HG03354 (cell line): ENCODE measurements around the gene RIBC2.
"Not testable (repeated sequence)": the region's sequence is repeated elsewhere in the genome, so short reads cannot be mapped to it uniquely, and the experiment has no call there.

Experiments used
- ATAC-seq: cut with Tn5 transposase; IDR thresholded peaks from one replicate; pipeline ENCODE4 v1.9.1; 2021; ENCODE audit warnings: mild to moderate bottlenecking; ENCODE audit not compliant: unreplicated experiment, poor library complexity, severe bottlenecking

The RIBC2 gene

DNA sequence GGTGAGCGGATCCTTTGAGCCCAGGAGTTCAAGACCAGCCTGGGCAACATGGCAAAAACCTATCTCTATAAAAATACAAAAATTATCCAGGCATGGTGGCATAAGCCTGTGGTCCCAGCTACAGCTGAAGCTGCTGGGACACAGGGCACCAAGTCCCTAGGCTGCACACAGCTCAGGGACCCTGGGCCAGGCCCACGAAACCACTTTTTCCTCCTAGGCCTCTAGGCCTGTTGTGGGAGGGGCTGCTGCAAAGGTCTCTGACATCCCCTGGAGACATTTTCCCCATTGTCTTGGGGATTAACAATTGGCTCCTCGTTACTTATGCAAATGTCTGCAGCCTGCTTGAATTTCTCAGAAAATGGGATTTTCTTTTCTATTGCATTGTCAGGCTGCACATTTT is 50.2 kb downstream of the RIBC2 start:
- ATAC-seq, result not testable (repeated sequence)

DNA sequence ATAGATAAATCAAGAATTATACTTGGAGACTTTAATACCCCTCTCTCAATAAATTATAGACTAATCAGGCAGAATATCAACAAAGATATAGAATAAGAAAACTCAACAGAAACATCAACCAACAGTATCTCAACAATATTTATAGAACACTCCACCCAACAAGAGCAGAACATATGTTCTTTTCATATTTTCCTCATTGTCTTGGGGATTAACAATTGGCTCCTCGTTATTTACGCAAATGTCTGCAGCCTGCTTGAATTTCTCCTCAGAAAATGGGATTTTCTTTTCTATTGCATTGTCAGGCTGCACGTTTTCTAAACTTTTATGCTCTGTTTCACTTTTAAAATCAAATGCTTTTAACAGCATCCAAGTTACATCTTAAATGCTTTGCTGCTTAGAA is 52.1 kb downstream of the RIBC2 start:
- no peak for ATAC-seq

DNA sequence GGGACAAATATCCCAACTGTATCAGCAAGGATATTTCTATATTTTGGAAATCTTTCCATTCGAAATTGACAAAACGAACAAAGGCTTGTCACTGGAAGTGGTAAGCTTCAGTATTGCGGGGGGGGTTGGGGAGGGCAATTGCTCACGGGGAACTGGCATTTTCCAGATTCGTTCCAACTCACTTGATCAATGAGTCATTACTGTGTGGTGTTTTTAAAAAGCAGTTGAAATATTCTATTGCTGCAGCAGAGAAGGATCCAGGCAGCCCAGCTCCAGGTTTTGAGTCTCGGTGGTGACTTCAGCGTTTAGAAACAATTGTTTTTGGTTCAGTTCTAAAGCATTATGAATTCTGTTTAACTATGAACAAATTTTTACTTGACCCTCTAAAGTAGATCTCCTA is 55.4 kb downstream of the RIBC2 start:
- ATAC-seq, result no peak

DNA sequence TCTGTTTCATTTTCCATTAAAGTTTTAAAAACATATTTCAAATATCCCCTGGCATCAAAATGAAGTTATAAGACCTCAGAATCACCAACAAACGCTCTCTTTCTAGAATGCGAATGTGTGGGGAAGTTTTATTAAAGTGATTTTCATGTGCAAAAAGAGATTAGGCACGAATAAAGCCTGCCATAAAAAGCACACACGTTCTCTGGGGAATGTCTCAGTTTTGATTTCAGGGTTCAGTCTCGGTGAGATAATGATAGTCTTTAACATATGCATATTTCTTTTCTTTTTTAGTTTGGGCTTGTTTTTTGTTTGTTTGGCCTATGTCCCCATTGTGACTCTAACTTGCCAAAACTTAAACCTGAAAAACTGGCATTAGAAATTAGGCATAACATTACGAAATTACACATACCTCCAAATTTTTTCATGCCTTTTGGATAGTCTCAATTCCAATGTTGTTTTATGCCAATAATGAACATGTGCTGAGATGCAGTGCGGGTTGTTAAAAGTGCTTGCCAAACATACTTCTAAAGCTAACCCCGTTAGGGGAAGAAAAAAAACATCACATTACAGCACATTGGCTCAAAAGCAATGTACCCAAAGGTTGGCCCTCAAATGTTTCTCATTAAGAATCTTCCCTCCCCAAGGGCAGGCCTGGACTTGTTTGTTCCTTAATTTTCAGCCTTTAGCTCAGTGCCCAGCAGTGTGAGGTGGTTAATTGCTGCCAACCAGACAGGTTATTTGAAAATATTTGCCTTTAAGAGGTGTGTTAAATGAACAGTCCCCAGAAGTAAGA is 56.0 kb downstream of the RIBC2 start:
- no peak for ATAC-seq

DNA sequence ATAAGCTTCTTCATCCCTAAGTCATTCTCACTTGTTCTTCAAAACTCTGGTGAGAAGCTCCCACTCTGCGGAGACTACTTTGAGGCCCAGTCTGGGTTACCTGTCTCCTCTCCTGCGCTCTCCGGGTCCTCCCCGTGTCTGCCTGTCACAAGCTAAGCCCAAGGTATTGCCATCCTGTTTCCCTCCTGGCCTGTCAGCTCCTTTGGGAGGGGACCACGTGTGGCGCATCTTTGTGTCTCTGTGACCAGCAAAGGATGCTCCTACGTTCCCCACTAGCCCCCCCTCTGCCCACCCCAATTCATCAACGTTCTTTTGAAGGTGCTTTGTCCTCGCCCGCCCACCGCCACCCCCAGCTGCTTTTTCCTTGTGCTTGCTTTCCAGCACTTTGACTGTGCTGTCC is 57.4 kb downstream of the RIBC2 start:
- ATAC-seq, result no peak

DNA sequence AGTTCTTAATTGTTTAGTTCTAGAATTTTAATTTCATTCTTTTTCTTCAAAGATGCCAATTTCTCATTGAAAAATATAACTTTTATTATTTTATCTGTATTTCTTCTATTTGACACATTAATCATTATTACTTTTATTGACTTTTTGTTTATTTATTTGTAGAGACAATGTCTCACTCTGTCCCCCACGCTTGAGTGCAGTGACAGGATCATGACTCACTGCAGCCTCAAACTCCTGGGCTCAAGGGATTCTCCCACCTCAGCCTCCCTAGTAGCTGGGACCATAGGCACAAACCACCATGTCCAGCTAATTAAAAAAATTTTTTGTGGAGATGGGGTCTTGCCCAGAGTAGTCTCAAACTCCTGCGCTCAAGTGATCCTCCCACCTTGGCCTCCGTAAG is 58.9 kb downstream of the RIBC2 start:
- ATAC-seq, result no peak

DNA sequence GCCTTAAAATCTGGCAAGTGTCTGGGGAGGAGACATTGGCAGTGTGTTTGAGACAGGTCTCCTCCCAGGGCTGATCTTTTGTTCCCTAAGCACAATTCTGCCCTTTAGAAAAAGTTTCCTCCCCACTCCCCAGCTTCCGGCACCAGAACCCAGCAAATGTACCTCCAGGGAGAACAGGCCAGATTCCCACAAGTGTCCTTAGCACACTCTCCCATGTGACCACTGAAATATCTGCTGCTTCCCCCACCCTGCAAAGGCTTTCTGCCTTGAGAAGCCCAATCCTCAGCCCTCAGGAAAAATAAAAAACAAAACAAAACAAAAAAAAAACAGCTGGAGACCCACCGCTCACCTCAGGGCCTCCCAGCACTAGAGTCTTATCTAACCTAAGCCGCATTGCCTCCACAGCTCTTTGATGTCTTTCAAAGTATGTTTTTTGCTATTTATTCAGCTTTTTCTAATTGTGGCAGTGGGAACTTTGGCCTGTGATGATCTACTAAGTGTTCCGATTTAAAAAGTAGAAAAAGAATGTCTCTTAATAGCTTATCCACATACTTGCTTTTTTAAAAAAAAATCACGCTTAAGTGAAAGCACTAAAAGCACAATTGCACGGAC is 60.2 kb downstream of the RIBC2 start:
- ATAC-seq, result no peak

DNA sequence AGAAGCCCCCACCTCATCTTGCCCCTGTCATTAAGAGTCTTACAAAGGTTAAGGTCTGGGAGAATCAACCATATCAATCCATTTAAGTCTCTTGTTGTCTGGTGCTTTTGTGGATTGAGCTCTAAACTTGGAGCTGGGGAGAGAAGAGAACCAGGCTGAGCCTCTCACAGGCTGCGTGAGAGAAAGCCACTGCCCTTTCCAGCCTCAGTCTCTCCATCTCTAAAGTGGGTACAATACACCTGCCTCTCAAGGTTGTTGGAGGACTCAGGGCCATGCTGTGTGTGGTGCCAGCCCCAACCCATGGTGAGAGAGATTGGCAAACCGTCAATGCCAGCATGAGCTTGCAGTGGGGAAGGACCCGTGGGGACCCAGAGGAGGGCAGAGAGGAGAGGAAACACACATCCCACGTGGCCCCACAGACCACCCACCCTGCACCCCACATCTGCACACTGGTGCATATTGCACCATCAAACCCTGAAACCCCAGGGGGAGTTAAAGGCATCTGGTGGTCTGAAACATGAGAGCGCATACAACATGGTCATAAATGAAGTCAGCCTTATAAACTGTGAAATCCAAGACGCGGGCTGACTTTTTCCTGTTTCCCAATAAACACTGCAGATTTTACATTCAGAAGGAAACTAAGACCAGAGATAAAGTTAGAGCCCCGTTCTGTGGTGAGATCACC is 61.7 kb downstream of the RIBC2 start:
- no peak for ATAC-seq

DNA sequence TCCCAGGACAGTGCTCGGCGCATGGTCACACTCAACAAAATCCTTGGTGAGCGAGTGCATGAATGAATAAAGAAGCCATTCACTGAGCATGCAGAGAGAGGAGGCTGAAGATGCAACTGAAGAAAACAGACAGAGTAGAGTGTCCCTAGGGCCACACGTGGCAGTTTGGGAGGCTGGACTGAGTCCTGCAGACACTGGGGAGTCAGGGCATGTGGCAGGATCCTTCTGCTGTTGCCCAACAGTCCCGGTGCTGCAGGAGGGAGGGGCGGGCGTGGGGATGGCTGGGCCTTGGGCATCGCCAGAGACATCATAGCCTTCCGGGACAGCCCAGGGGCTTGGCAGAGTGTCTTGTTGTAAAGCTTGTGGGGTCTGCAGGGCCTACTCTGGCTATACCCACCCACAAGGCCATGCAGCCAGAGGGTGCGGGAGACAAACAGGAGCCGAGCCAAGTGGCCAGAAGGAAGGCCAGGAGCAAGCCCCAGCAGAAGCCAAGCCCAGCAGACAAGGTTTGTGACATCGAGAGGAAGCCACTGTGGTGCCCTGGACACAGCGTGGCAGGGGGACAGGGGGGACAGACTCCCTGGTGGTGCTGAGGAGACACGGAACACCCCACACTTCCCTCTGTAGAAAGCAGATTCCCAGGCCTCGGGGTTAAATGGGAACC is 62.5 kb downstream of the RIBC2 start:
- no peak for ATAC-seq

DNA sequence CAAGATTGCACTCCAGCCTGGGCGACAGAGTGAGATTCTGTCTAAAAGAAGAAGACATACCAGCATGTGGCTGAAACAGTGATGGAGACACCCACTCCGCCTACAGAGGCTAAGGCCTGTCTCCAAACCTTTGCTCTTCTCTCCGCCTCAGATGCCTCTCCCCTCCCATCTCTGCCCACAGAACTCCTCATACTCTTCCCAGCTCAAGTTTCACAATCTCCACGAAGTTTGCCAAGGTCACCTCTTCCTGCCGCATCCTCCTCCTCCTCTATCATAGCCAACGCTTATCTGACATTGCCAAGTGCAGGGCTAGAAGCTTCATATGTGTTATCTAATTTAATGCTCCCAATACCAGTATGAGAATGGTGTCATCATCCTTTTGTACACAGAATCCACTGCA is 63.3 kb downstream of the RIBC2 start:
- no peak for ATAC-seq

DNA sequence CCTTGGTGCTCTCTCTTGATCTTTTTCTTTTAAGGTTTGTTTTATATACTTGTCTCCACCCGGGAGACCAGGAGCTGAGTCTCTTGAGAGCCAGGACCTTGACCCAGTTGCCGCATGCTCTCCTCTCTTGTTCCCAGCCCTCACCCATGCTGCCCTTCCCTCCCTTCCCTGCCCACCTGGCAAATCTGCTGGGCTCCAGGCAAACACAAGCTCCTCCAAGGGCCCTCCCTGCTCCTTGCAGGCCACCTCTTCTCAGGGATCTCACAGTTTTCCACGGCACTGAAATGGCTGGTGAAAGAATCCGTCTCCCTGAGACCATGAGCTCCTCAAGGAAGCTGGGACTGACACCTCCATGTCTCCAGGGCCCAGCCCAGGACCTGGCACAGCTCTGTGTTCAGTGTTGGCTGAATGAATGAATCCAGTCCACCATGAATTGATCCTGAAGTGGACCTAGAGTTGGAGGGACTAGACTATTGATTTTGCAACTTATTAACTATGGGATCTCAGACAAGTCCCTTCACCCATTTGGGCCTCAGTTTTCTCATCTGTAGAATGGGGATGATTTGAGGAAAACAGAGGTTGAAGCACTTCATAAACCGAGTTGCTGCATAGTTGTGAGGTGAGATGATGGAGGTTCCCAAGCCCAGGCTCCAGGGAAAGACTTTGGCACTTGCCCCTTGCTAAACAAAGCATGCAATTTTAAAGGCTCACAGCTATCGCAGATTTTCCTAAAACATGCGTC is 64.0 kb downstream of the RIBC2 start:
- no peak for ATAC-seq

DNA sequence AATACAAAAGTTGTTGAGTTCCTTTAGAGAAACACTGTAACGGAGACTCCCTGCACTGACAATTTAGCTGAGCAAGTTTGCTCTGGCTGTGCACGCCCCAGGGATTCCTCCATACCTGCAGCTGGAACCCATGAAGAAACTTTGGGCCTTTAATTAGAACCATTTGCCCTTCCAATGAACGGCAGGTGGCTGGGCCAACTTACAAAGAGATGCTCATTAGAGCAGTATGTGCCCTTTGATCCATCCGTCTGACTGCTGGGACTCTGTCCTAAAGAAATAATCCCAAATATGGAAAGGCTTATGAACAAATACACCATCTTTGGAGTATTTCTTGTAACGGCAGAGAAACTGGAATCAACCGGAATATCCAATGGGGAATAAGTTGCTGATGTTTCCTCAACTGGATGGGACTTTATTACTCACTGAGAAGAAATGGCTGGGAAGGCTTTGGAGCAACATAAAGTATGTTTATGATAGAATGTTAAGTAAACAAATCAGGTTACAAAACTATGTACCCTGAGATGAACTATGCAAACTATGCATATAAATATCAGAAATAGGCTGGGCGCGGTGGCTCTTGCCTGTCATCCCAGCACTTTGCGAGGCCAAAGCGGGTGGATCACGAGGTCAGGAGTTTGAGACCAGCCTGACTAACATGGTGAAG is 64.7 kb downstream of the RIBC2 start:
- ATAC-seq, result no peak

DNA sequence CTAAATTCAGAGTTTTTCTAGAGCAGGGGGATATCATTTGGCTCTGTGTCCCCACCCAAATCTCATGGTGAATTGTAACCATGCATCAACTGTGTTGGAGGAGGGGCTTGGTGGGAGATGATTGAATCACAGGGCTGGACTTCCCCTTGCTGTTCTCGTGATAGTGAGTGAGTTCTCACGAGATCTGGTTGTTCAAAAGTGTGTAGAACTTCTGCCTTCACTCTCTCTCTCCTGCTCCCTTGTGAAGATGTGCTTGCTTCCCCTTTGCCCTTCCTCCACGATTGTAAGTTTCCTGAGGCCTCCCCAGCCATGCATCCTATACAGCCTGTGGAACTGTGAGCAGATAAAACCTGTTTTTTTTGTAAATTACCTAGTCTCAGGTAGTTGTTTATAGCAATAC is 67.2 kb downstream of the RIBC2 start:
- ATAC-seq, result no peak

DNA sequence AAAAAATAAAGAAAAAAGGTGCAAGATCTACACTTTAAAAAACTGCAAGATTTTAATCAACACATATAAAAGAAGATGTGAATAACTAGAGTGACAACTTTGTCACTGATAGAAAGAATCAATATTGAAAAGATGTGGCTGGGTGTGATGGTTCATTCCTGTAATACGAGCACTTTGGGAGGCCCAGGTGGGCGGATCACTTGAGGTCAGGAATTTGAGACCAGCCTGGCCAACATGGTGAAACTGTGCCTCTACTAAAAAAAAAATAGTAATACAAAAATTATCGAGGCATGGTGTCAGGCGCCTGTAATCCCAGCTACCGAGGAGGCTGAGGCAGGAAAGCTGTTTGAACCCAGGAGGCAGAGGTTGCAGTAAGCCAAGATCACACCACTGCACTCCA is 68.2 kb downstream of the RIBC2 start:
- ATAC-seq, result no peak
